Gastroesophageal sphincter (tissue), 4 donors: ENCODE results near the gene GCNT4. TPM values are rescaled to one million over a fixed set of nuclear protein-coding genes. Genes with fewer than 3 reads are reported as not detected.

Experiments used
- ATAC-seq: fragments of 150-250 bp; one replicate; pipeline ENCODE4 v1.9.1; 2016; ENCODE audit warnings: mild to moderate bottlenecking, moderate library complexity
- H3K27ac ChIP-seq, 4 donors: fragments of 200-600 bp; sonication (generic) in 3 of 4; 1 replicate in 3 of 4; 2 replicates in 1 of 4; pipeline ENCODE4 v1.5.1; 2016 to 2019
- H3K27me3 ChIP-seq: fragments of 200-600 bp; sonication (generic); one replicate; pipeline ENCODE4 v1.5.1; 2019
- H3K36me3 ChIP-seq, 2 donors: fragments of 200-600 bp; sonication (generic); one replicate each; pipeline ENCODE4 v1.5.1; 2019; ENCODE audit warnings: control low read depth in 1 of 2
- H3K4me1 ChIP-seq, 3 donors: fragments of 200-600 bp; sonication (generic); 1 replicate in 2 of 3; 2 replicates in 1 of 3; pipeline ENCODE4 v1.5.1; 2016 to 2019; ENCODE audit warnings: control low read depth in 2 of 3
- H3K4me3 ChIP-seq, 2 donors: fragments of 200-600 bp; sonication (generic); one replicate each; pipeline ENCODE4 v1.5.1; 2019; ENCODE audit warnings: mild to moderate bottlenecking in 1 of 2, moderate library complexity in 1 of 2
- H3K9me3 ChIP-seq, 3 donors: fragments of 200-600 bp; sonication (generic); one replicate each; pipeline ENCODE4 v1.5.1; 2017 to 2019; ENCODE audit warnings: control low read depth in 2 of 3
- CTCF ChIP-seq, 4 experiments: fragments of 200-600 bp in 2 of 4; fragments of 450-650 bp in 2 of 4; sonication (generic) in 1 of 4; IDR thresholded peaks; one replicate each; pipeline ENCODE4 v1.5.1; 2017 to 2019; ENCODE audit warnings: antibody characterized with exemption in 4 of 4, mild to moderate bottlenecking in 2 of 4, moderate library complexity in 2 of 4
- EP300 ChIP-seq: sonication (generic); formaldehyde crosslinking; IDR thresholded peaks from one replicate; pipeline ENCODE4 v1.6.1; 2017; ENCODE audit warnings: antibody characterized with exemption, mild to moderate bottlenecking
- POLR2A ChIP-seq, 2 donors: fragments of 450-650 bp; IDR thresholded peaks; one replicate each; pipeline ENCODE4 v1.6.1; 2017; ENCODE audit warnings: antibody characterized with exemption in 2 of 2, mild to moderate bottlenecking in 2 of 2, moderate library complexity in 1 of 2
- POLR2AphosphoS5 ChIP-seq: sonication (generic); formaldehyde crosslinking; IDR thresholded peaks from one replicate; pipeline ENCODE4 v1.6.1; 2017; ENCODE audit warnings: antibody characterized with exemption
- WGBS, 2 donors: methylation state at CpG; one replicate each; pipeline ENCODE4 v1.1.5; 2018; ENCODE audit warnings: low coverage in 1 of 2; 5-methylcytosine and 5-hydroxymethylcytosine counted together
- small RNA-seq, 4 donors: library from RNA; depleted of rRNA; stranded (forward); fragments of <200 nt; gene quantifications; one replicate each; pipeline ENCODE3, GENCODE V24; 2016
- total RNA-seq, 4 donors: library from RNA; depleted of rRNA; stranded (reverse); fragments of >200 nt; gene quantifications; one replicate each; pipeline ENCODE4 v1.1.0, GENCODE V29; 2016

GCNT4 gene
- total RNA-seq, 4 donors from 2014 or later: 4.0 to 14.3 (median 6.0) TPM

GRCh38 chr5:75009556-75010345 is 42.6 kb downstream of the GCNT4 start:
- TF ChIP-seq EP300 (no peak), CTCF (IDR thresholded peaks at IDR 0.05) (no peak), POLR2AphosphoS5 (no peak), POLR2A (IDR thresholded peaks at IDR 0.05) (no peak)
- Histone ChIP-seq H3K27ac (no peak overlapping the region), H3K9me3 (peaks cover 0 to 16% (median 0%) of the 10 kb centered on the region in 3 donors), H3K4me1 (no peaks in the 10 kb centered on the region), H3K36me3 (no peaks in the 10 kb centered on the region), H3K4me3 (no peak overlapping the region), H3K27me3 (no peaks in the 10 kb centered on the region)
- ATAC-seq: no peak
- WGBS, 2 donors: 67 to 81% methylated on average over 7 of the region's 7 CpGs

GRCh38 chr5:75006865-75007822 is 45.2 kb downstream of the GCNT4 start:
- H3K9me3 ChIP-seq: peaks cover 0 to 16% (median 0%) of the 10 kb centered on the region in 3 donors
- TF ChIP-seq POLR2AphosphoS5 (no peak), POLR2A (IDR thresholded peaks at IDR 0.05) (no peak), EP300 (no peak), CTCF (IDR thresholded peaks at IDR 0.05) (no peak)
- H3K27me3 ChIP-seq: no peaks in the 10 kb centered on the region
- 64 to 66% methylated on average over 9 to 10 of the region's 10 CpGs for WGBS, 2 donors
- no peaks in the 10 kb centered on the region for H3K36me3 ChIP-seq
- no peak for ATAC-seq
- H3K27ac ChIP-seq: no peak overlapping the region
- no peak overlapping the region for H3K4me3 ChIP-seq
- no peaks in the 10 kb centered on the region for H3K4me1 ChIP-seq

- no peak for ATAC-seq
- no peaks in the 10 kb centered on the region for H3K4me1 ChIP-seq
- no peaks in the 10 kb centered on the region for H3K36me3 ChIP-seq
- WGBS, 2 donors: 92 to 100% methylated on average over 1 of the region's 1 CpG
- no peaks in the 10 kb centered on the region for H3K27me3 ChIP-seq
- no peak overlapping the region for H3K4me3 ChIP-seq
- no peak for TF ChIP-seq POLR2A (IDR thresholded peaks at IDR 0.05)
- TF ChIP-seq EP300: no peak
- TF ChIP-seq POLR2AphosphoS5: no peak
- TF ChIP-seq CTCF (IDR thresholded peaks at IDR 0.05): no peak
- H3K9me3 ChIP-seq: peaks cover 0 to 16% (median 0%) of the 10 kb centered on the region in 3 donors
- no peak overlapping the region for H3K27ac ChIP-seq
Observed at GRCh38 chr5:75005561-75005960, 46.8 kb downstream of the GCNT4 start.

Small RNA genes lying within 50 kb of the gene (small RNA-seq; reads per million reads assigned to genes)
- 0 reads per million in 4 donors for gene AC093259.1

Other genes with a start within 250 kb of the GCNT4 start
- gene FAM169A, start 186.2 kb downstream of the GCNT4 start, total RNA-seq: 1 to 10 TPM in 2 of 4 donors, under 1 TPM in 2; 0.47 to 3.4 (median 1.1) TPM
- under 1 TPM in 3 of 4 donors, not detected in 1; 0.16 to 0.27 (median 0.23) TPM for gene ANKRD31, start 184.3 kb upstream of the GCNT4 start, total RNA-seq